ENCODE data around the gene TADA2B. TPM values are rescaled to one million over a fixed set of nuclear protein-coding genes. Genes with fewer than 3 reads are reported as not detected.
A peak's percentile ranks its signal among the peaks of the same experiment; 100 is the strongest.

The TADA2B gene
- total and polyA plus RNA-seq, 2 experiments from 2014 or later = 3.6 to 11.4 TPM

- no peak for TF ChIP-seq ZNF462 (CRISPR knock-in tag; IDR thresholded peaks at IDR 0.05)
These were observed 5.5 kb downstream of the TADA2B start (continued) for GRCh38 chr4:7048642-7049041.

- H3K4me3 ChIP-seq = no peak overlapping the region
- peaks cover 43% of the 10 kb centered on the region for H4K20me1 ChIP-seq (replicated peaks; ENCODE audit: insufficient read depth)
- no peaks in the 10 kb centered on the region; the same call in 1 of the 3 replicates for H3K9me3 Mint-ChIP-seq
- H3K4me2 ChIP-seq = no peak overlapping the region
- no peak overlapping the region for H3K4me3 Mint-ChIP-seq
- ATAC-seq (no peak), DNase-seq (ENCODE audit: low spot score) (no peak)
- no peak overlapping the region for H3K27ac ChIP-seq (ENCODE audit: low read depth)
- peak overlapping the region; percentile 89 for H3K27ac Mint-ChIP-seq
- peaks cover 59% of the 10 kb centered on the region for H3K79me2 ChIP-seq (replicated peaks; ENCODE audit: insufficient read depth)
- no peaks in the 10 kb centered on the region for H3F3A ChIP-seq (replicated peaks; ENCODE audit: low read depth)
- peaks cover 2% of the 10 kb centered on the region for H3K36me3 Mint-ChIP-seq (ENCODE audit: low read depth)
- H2AFZ ChIP-seq = no peak overlapping the region
- peaks cover 2% of the 10 kb centered on the region; the same call in 1 of the 2 replicates for H3K27me3 ChIP-seq (ENCODE audit: insufficient read depth)
- no peaks in the 10 kb centered on the region for H3K36me3 ChIP-seq (ENCODE audit: insufficient read depth)
- H3K4me1 ChIP-seq (ENCODE audit: insufficient read depth) = 0 out of 2 replicates have a peak, but pooled peaks cover 2% of the 10 kb centered on the region
- H3K9me2 ChIP-seq (ENCODE audit: insufficient read depth) = no peaks in the 10 kb centered on the region
- peaks cover 44% of the 10 kb centered on the region for H3K4me1 Mint-ChIP-seq
- peaks cover 10% of the 10 kb centered on the region for H3K27me3 Mint-ChIP-seq (ENCODE audit: insufficient read depth, low read depth, poor library complexity)
- TF ChIP-seq REST (IDR thresholded peaks at IDR 0.05; ENCODE audit: unreplicated experiment) (no peak), ETS1 (IDR thresholded peaks at IDR 0.05) (no peak), CREB1 (CRISPR knock-in tag; IDR thresholded peaks at IDR 0.05; ENCODE audit: low read depth) (no peak), JUNB (IDR thresholded peaks at IDR 0.05; ENCODE audit: unreplicated experiment) (no peak), EZH2 (IDR thresholded peaks at IDR 0.05; ENCODE audit: low read depth, unreplicated experiment) (no peak), ZNF114 (CRISPR knock-in tag; IDR thresholded peaks at IDR 0.05) (no peak), STAT1 (IDR thresholded peaks at IDR 0.05; ENCODE audit: unreplicated experiment) (no peak), NANOG (IDR thresholded peaks at IDR 0.05; ENCODE audit: borderline replicate concordance) (no peak)
These were observed 6.1 kb downstream of the TADA2B start for GRCh38 chr4:7049295-7049694.

Measured in GM23338 (cell line).